Astrocyte (in vitro differentiated cells and primary cell): ENCODE data around the gene BMPR1A.

Experiments used
- CTCF ChIP-seq: IDR thresholded peaks from 2 replicates; pipeline ENCODE4 v1.5.1; 2011; ENCODE audit warnings: low read depth, mild to moderate bottlenecking, inconsistent platforms, low read length, moderate library complexity; ENCODE audit not compliant: insufficient read depth
- EZH2 ChIP-seq: IDR thresholded peaks from 2 replicates; pipeline ENCODE4 v1.6.1; 2012; ENCODE audit warnings: mild to moderate bottlenecking, low read length, inconsistent platforms; ENCODE audit not compliant: insufficient read depth

DNA sequence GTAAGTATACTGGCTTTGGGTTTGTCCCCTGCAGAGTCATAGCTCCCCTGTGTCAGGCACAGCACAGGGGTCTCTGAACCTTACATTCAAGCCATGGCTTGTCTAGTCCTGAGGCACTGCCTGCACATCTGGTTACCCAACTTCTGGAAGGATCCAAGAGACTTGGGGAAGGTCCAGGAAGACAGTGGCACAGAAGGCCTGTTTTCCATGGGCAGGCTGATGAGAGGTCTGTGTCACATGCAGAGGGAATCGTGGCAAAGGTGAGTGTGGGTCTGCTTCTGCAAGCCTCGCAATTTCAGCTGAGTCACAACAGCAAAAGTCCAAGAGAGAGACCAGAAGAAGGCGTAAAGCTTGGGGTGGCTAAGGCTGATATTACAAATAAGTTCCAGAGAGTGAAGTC lies 28.4 kb upstream of the BMPR1A start:
- TF ChIP-seq CTCF: no peak
- TF ChIP-seq EZH2: no peak
